Astrocyte (in vitro differentiated cells and primary cell): ENCODE data around the gene PLPPR3. TPM values are rescaled to one million over a fixed set of nuclear protein-coding genes. Genes with fewer than 3 reads are reported as not detected.

Experiments
- DNase-seq: peaks from one replicate; pipeline ENCODE4 v3.0.0-alpha.2; 2010; ENCODE audit warnings: low read depth
- FAIRE-seq: peaks from 2 replicates; lab custom pipeline; 2011; peaks lifted over from hg19 to GRCh38; lab: Jason Lieb, UNC
- H2AFZ ChIP-seq: 2 replicates; pipeline ENCODE4 v1.6.0; 2012; ENCODE audit warnings: low read depth, low read length, inconsistent platforms
- H3K27ac ChIP-seq: 2 replicates; pipeline ENCODE4 v1.5.1; 2011; ENCODE audit warnings: low read depth, low read length, inconsistent platforms
- H3K27me3 ChIP-seq: 2 replicates; pipeline ENCODE4 v1.6.0; 2011; ENCODE audit warnings: low read length, inconsistent platforms; ENCODE audit not compliant: insufficient read depth
- H3K36me3 ChIP-seq: 2 replicates; pipeline ENCODE4 v1.5.1; 2011; ENCODE audit warnings: low read length, inconsistent platforms; ENCODE audit not compliant: insufficient read depth
- H3K4me1 ChIP-seq: 2 replicates; pipeline ENCODE4 v1.5.1; 2011; ENCODE audit warnings: low read length, inconsistent platforms; ENCODE audit not compliant: insufficient read depth
- H3K4me2 ChIP-seq: 2 replicates; pipeline ENCODE4 v1.6.0; 2012; ENCODE audit warnings: low read length, inconsistent platforms
- H3K4me3 ChIP-seq: 2 replicates; pipeline ENCODE4 v1.5.1; 2011; ENCODE audit warnings: low read depth, mild to moderate bottlenecking, low read length, inconsistent platforms; ENCODE audit not compliant: insufficient read depth
- H3K79me2 ChIP-seq: 2 replicates; pipeline ENCODE4 v1.6.0; 2012; ENCODE audit warnings: mild to moderate bottlenecking, low read length, inconsistent platforms; ENCODE audit not compliant: insufficient read depth
- H3K9ac ChIP-seq: 2 replicates; pipeline ENCODE4 v1.6.0; 2012; ENCODE audit warnings: mild to moderate bottlenecking, low read length, inconsistent platforms
- H3K9me3 ChIP-seq: 2 replicates; pipeline ENCODE4 v1.5.1; 2012; ENCODE audit warnings: low read depth, mild to moderate bottlenecking, low read length, inconsistent platforms; ENCODE audit not compliant: insufficient read depth
- H4K20me1 ChIP-seq: 2 replicates; pipeline ENCODE4 v1.6.0; 2012; ENCODE audit warnings: low read length, inconsistent platforms; ENCODE audit not compliant: insufficient read depth
- H3K27ac Mint-ChIP-seq: one replicate; pipeline ENCODE4 v1.8.0; 2021; ENCODE audit warnings: mild to moderate bottlenecking, mixed read lengths; ENCODE audit not compliant: unreplicated experiment
- H3K27me3 Mint-ChIP-seq: one replicate; pipeline ENCODE4 v1.8.0; 2021; ENCODE audit warnings: low read depth, mixed read lengths; ENCODE audit not compliant: unreplicated experiment
- H3K36me3 Mint-ChIP-seq: one replicate; pipeline ENCODE4 v1.8.0; 2021; ENCODE audit warnings: low read depth, mixed read lengths; ENCODE audit not compliant: unreplicated experiment
- H3K4me1 Mint-ChIP-seq: one replicate; pipeline ENCODE4 v1.8.0; 2021; ENCODE audit warnings: low read depth, mixed read lengths; ENCODE audit not compliant: unreplicated experiment
- H3K4me3 Mint-ChIP-seq: one replicate; pipeline ENCODE4 v1.8.0; 2021; ENCODE audit warnings: mild to moderate bottlenecking, moderate library complexity, mixed read lengths; ENCODE audit not compliant: unreplicated experiment
- H3K9me3 Mint-ChIP-seq: one replicate; pipeline ENCODE4 v1.8.0; 2021; ENCODE audit warnings: mild to moderate bottlenecking, mixed read lengths; ENCODE audit not compliant: unreplicated experiment
- EZH2 ChIP-seq: IDR thresholded peaks from 2 replicates; pipeline ENCODE4 v1.6.1; 2012; ENCODE audit warnings: mild to moderate bottlenecking, low read length, inconsistent platforms; ENCODE audit not compliant: insufficient read depth
- total RNA-seq: library from RNA; stranded (reverse); gene quantifications from 2 replicates; pipeline ENCODE4 v1.2.1, GENCODE V29; 2021
- TF ChIP-seq, protein P1 (sequence below): IDR thresholded peaks from 2 replicates; pipeline ENCODE4 v1.5.1; 2011; ENCODE audit warnings: low read depth, mild to moderate bottlenecking, inconsistent platforms, low read length, moderate library complexity; ENCODE audit not compliant: insufficient read depth

PLPPR3 gene
- total RNA-seq, 1 donor from 2014 or later: 36.5 TPM

- Mint-ChIP-seq H3K27me3 (no peaks in the 10 kb centered on the region), H3K4me3 (no peak overlapping the region), H3K27ac (peak overlapping the region; percentile 64)
Observed at GRCh38 chr19:815775-816499, 5.8 kb downstream of the PLPPR3 start.

DNA sequence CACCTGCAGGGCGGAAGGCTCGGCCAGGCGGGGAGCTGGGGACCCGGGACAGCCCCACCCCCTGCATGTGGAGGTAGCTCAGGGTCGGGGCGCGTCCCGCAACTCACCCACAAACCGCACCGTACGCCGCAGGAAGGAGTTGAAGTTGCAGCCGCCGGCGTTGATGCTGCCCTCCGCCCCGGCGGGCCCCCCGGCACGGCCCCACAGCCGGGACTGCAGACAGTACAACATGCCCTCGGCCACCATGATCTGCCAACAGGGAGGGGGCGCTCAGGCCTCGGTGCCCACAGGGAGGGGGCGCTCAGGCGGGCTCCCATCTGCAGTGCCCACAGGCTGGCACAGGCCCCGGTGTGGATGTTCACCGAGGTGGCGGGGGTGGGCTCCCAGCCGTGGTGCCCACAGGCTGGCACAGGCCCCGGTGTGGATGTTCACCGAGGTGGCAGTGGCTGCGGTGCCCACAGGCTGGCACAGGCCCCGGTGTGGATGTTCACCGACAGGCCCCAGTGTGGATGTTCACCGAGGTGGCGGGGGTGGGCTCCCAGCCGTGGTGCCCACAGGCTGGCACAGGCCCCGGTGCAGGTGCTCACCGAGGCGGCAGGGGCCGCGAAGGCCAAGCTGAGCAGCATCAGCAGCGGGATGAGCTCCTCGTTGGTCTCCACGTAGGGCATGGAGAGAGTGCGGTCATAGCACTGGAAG, 6.5 kb downstream of the PLPPR3 start:
- Mint-ChIP-seq H3K9me3 (no peaks in the 10 kb centered on the region), H3K27ac (no peak overlapping the region), H3K4me3 (no peak overlapping the region), H3K4me1 (no peaks in the 10 kb centered on the region), H3K27me3 (no peaks in the 10 kb centered on the region), H3K36me3 (peaks cover 5% of the 10 kb centered on the region)
- H3K9ac ChIP-seq: no peak overlapping the region
- H3K27ac ChIP-seq: no peak overlapping the region
- H3K36me3 ChIP-seq: peaks cover 6% of the 10 kb centered on the region
- H3K9me3 ChIP-seq: no peaks in the 10 kb centered on the region
- peaks cover 30% of the 10 kb centered on the region for H4K20me1 ChIP-seq
- no peak overlapping the region for H3K4me3 ChIP-seq
- no peak overlapping the region for H3K4me2 ChIP-seq
- H3K79me2 ChIP-seq: peaks cover 5% of the 10 kb centered on the region
- no peak for TF ChIP-seq EZH2
- TF ChIP-seq, protein P1, sequence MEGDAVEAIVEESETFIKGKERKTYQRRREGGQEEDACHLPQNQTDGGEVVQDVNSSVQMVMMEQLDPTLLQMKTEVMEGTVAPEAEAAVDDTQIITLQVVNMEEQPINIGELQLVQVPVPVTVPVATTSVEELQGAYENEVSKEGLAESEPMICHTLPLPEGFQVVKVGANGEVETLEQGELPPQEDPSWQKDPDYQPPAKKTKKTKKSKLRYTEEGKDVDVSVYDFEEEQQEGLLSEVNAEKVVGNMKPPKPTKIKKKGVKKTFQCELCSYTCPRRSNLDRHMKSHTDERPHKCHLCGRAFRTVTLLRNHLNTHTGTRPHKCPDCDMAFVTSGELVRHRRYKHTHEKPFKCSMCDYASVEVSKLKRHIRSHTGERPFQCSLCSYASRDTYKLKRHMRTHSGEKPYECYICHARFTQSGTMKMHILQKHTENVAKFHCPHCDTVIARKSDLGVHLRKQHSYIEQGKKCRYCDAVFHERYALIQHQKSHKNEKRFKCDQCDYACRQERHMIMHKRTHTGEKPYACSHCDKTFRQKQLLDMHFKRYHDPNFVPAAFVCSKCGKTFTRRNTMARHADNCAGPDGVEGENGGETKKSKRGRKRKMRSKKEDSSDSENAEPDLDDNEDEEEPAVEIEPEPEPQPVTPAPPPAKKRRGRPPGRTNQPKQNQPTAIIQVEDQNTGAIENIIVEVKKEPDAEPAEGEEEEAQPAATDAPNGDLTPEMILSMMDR: no peak
- H2AFZ ChIP-seq: no peak overlapping the region
- H3K27me3 ChIP-seq: no peaks in the 10 kb centered on the region
- DNase-seq (no peak), FAIRE-seq (no peak)
- H3K4me1 ChIP-seq: no peaks in the 10 kb centered on the region

More at GRCh38 chr19:815775-816499, 5.8 kb downstream of the PLPPR3 start:
- no peak overlapping the region for H3K4me2 ChIP-seq
- H3K9me3 Mint-ChIP-seq: no peaks in the 10 kb centered on the region
- H3K27ac ChIP-seq: no peak overlapping the region
- no peaks in the 10 kb centered on the region for H3K4me1 ChIP-seq
- no peaks in the 10 kb centered on the region for H3K9me3 ChIP-seq
- TF ChIP-seq EZH2: no peak
- no peaks in the 10 kb centered on the region for H3K79me2 ChIP-seq
- H3K9ac ChIP-seq: no peak overlapping the region
- H4K20me1 ChIP-seq: peaks cover 23% of the 10 kb centered on the region
- H3K36me3 Mint-ChIP-seq: peaks cover 5% of the 10 kb centered on the region
- no peak for FAIRE-seq
- no peaks in the 10 kb centered on the region for H3K36me3 ChIP-seq
- no peak for DNase-seq
- no peaks in the 10 kb centered on the region for H3K27me3 ChIP-seq
- no peak overlapping the region for H3K4me3 ChIP-seq
- H2AFZ ChIP-seq: no peak overlapping the region
- no peaks in the 10 kb centered on the region for H3K4me1 Mint-ChIP-seq

- Histone ChIP-seq H3K27ac (no peak overlapping the region), H3K4me2 (no peak overlapping the region), H3K79me2 (peaks cover 13% of the 10 kb centered on the region), H3K4me1 (no peaks in the 10 kb centered on the region), H3K9ac (no peak overlapping the region), H3K9me3 (no peaks in the 10 kb centered on the region), H3K4me3 (no peak overlapping the region), H3K27me3 (no peaks in the 10 kb centered on the region), H3K36me3 (peaks cover 13% of the 10 kb centered on the region), H4K20me1 (peaks cover 38% of the 10 kb centered on the region), H2AFZ (no peak overlapping the region)
- Mint-ChIP-seq H3K27ac (peak overlapping the region; percentile 73), H3K27me3 (no peaks in the 10 kb centered on the region), H3K9me3 (no peaks in the 10 kb centered on the region), H3K4me3 (peak overlapping the region; percentile 54), H3K36me3 (peaks cover 7% of the 10 kb centered on the region), H3K4me1 (no peaks in the 10 kb centered on the region)
- TF ChIP-seq, protein P1: no peak
- no peak for TF ChIP-seq EZH2
- no peak for DNase-seq
- FAIRE-seq: no peak
Observed at GRCh38 chr19:814152-815078, 7.3 kb downstream of the PLPPR3 start.
